ENCODE data around the gene CASP10.

CASP10 gene

DNA sequence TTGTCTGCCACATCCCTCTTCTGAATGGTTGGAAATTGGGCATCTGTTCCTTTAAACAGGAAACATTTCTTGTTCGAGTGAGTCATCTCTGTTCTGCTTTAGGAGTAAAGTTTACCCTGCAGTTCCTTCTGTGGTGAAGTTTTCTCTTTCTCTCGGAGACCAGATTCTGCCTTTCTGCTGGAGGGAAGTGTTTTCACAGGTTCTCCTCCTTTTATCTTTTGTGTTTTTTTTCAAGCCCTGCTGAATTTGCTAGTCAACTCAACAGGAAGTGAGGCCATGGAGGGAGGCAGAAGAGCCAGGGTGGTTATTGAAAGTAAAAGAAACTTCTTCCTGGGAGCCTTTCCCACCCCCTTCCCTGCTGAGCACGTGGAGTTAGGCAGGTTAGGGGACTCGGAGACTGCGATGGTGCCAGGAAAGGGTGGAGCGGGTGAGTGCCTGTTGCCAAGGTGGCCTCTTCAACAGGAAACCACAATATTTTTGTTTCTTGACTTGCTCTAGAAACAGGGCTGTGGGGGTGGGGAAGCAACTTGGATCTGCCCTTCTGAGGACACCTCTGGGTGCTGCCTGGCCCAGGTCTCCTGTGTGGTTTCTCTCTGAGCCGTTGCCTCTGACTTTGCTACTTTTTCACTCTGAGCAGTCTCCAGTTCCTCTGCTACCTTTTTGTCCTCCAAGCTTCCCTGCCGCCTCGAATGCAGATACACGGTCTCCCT lies 75.2 kb downstream of the CASP10 start:
- peak; percentile 90 for DNase-seq (ENCODE audit: low spot score)
- Mint-ChIP-seq H3K36me3 (ENCODE audit: low read depth) (peaks cover 34% of the 10 kb centered on the region), H3K9me3 (no peaks in the 10 kb centered on the region), H3K27ac (peak overlapping the region; percentile 99), H3K27me3 (ENCODE audit: low read depth) (no peaks in the 10 kb centered on the region), H3K4me3 (peak overlapping the region; percentile 88), H3K4me1 (ENCODE audit: low read depth) (peaks cover 55% of the 10 kb centered on the region)

DNA sequence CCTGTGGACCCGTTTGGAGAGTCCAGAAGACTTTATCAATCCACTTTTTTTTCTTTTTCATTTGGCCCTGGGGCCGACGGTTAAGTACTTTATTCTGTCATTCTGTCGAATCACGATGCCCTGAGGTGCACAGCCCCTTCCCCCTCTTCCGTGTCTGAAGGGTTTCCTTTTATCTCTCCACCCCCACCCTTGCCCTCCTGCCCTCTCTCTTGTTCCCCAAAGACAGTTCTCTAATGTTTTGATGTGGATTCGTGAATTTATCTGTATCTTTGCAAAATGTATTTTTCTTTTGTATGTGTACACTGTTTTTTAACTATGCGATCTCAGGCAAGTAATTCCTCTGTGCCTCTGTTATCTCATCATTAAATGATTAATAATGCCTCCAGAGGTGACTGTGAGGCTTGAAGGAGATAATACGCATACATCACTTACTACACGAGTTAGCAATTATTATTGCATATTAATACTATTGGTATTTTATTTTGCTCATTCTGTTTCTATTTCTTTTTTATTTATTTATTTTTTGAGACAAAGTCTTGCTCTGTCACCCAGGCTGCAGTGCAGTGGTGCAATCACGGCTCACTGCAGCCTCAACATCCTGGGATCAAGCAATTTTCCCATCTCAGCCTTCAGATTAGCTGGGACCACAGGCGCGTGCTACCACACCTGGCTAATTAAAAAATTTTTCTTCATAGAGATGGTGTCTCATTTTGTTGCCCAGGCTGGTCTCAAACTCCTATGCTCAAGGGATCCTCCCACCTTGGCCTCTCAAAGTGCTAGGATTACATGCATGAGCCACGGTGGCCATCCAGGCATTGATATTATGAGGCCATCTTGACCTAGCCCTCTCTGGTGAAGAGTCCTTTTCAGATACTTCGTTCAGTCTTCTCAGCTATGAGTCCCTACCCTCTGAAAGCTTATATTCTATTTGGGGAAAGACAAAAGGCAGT lies 76.0 kb downstream of the CASP10 start:
- H3K36me3 Mint-ChIP-seq (ENCODE audit: low read depth), result peaks cover 32% of the 10 kb centered on the region
- DNase-seq (ENCODE audit: low spot score), result peak; percentile 3
- no peaks in the 10 kb centered on the region for H3K9me3 Mint-ChIP-seq
- peaks cover 59% of the 10 kb centered on the region for H3K4me1 Mint-ChIP-seq (ENCODE audit: low read depth)
- peak overlapping the region; percentile 99 for H3K27ac Mint-ChIP-seq
- H3K27me3 Mint-ChIP-seq (ENCODE audit: low read depth), result no peaks in the 10 kb centered on the region
- peak overlapping the region; percentile 88 for H3K4me3 Mint-ChIP-seq

DNA sequence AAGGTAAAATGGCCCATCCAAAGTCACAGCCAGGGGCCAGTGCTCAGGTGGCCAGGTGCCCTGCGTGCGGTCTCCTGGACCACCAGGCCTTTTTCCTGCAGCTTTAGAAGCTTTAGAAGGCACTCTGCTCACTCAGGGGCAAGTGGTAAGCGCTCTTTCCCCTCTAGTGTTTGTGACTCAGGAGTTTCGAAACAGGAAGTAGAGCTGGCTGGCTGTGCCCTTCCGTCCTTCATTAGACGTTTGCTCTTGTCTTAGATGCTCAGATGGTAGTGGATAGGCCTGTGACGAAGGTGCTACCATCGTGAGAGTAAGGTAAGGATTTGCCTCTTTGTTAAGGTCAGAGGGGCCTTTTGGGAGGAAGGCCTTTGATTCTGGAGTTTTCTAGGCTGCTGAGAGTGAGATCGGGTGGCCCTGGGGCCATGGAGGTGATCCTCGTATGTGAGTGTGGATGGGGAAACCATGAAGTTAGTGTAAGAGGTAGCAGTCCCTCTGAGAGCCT lies 77.4 kb downstream of the CASP10 start, which contains the start of gene CASP8:
TSS of gene CASP8 (plus strand) at position 235 of the 499 bp plus-strand sequence. CDS start 5,951 bp downstream, outside the sequence.
- peak; percentile 67 for DNase-seq (ENCODE audit: low spot score)
- peaks cover 56% of the 10 kb centered on the region for H3K4me1 Mint-ChIP-seq (ENCODE audit: low read depth)
- peak within 1 kb of the TSS; percentile 100 for H3K4me3 Mint-ChIP-seq
- peaks cover 28% of the 10 kb centered on the region for H3K36me3 Mint-ChIP-seq (ENCODE audit: low read depth)
- no peaks in the 10 kb centered on the region for H3K9me3 Mint-ChIP-seq
- peak within 1 kb of the TSS; percentile 99 for H3K27ac Mint-ChIP-seq
- H3K27me3 Mint-ChIP-seq (ENCODE audit: low read depth), result no peaks in the 10 kb centered on the region

DNA sequence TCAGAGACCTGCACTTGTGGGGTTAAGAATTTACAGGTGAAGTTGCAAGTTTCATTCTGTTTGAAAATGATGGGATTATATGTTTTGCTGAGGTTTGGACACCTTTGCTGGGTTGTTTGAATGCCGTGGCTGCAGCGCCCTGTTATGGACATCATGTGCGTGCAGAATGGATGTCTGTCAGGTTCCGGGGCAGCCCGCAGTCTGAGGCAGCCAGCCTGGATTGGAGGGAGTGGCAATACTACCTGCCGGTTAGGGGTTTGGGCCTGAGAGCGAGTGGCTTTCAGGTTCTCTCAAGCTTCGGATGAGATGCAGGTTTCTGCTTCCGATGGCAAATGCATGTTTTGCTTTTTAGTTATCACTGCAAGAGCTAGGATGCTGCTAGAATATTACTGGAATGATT lies 78.5 kb downstream of the CASP10 start:
- no peaks in the 10 kb centered on the region for H3K9me3 Mint-ChIP-seq
- H3K36me3 Mint-ChIP-seq (ENCODE audit: low read depth), result peaks cover 33% of the 10 kb centered on the region
- peak overlapping the region; percentile 99 for H3K27ac Mint-ChIP-seq
- peak overlapping the region; percentile 100 for H3K4me3 Mint-ChIP-seq
- peaks cover 64% of the 10 kb centered on the region for H3K4me1 Mint-ChIP-seq (ENCODE audit: low read depth)
- peak; percentile 41 for DNase-seq (ENCODE audit: low spot score)
- H3K27me3 Mint-ChIP-seq (ENCODE audit: low read depth), result no peaks in the 10 kb centered on the region

DNA sequence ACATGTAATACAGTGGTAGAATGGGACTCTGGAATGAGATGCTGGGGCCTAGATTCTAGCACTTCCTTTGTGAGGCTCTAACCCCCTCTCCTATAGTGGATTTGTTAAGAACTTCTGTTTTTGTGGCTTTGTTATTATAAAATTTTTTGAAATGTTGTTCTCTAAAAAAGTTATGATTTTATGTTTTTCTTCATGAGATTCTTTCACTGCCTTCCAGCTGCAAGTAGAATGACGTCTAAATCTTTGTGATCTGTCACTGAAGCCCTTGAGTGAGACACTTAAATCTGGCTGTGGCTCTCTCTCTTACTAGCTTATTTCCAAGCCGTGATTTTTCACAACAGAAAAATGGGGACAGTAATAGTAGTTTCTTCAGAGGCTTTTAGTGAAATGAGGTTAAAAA lies 79.0 kb downstream of the CASP10 start:
- H3K4me3 Mint-ChIP-seq, result peak overlapping the region; percentile 100
- peak overlapping the region; percentile 99 for H3K27ac Mint-ChIP-seq
- H3K9me3 Mint-ChIP-seq, result no peaks in the 10 kb centered on the region
- no peak for DNase-seq (ENCODE audit: low spot score)
- no peaks in the 10 kb centered on the region for H3K27me3 Mint-ChIP-seq (ENCODE audit: low read depth)
- H3K4me1 Mint-ChIP-seq (ENCODE audit: low read depth), result peaks cover 66% of the 10 kb centered on the region
- peaks cover 35% of the 10 kb centered on the region for H3K36me3 Mint-ChIP-seq (ENCODE audit: low read depth)

DNA sequence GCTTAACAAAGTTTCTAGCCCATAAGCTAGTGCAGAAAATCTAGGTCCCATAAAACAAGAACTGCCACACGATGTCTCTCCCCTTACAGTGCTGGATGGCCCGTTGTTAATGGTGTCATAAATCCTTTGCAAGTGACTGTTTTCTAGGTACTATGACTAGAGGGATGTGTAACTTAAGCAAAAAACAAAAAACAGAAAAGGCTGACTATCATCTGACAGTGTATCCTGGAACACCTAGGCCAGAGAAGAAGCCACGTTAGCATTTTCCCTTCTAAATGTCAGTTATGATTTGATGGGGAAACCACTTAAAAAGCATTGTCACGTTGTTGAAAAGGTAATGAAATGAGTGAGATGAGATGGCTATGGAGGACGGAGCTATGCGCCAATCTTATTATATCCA lies 79.8 kb downstream of the CASP10 start:
- no peaks in the 10 kb centered on the region for H3K27me3 Mint-ChIP-seq (ENCODE audit: low read depth)
- peak overlapping the region; percentile 80 for H3K4me3 Mint-ChIP-seq
- no peaks in the 10 kb centered on the region for H3K9me3 Mint-ChIP-seq
- peak; percentile 36 for DNase-seq (ENCODE audit: low spot score)
- peaks cover 67% of the 10 kb centered on the region for H3K4me1 Mint-ChIP-seq (ENCODE audit: low read depth)
- peaks cover 43% of the 10 kb centered on the region for H3K36me3 Mint-ChIP-seq (ENCODE audit: low read depth)
- peak overlapping the region; percentile 85 for H3K27ac Mint-ChIP-seq

DNA sequence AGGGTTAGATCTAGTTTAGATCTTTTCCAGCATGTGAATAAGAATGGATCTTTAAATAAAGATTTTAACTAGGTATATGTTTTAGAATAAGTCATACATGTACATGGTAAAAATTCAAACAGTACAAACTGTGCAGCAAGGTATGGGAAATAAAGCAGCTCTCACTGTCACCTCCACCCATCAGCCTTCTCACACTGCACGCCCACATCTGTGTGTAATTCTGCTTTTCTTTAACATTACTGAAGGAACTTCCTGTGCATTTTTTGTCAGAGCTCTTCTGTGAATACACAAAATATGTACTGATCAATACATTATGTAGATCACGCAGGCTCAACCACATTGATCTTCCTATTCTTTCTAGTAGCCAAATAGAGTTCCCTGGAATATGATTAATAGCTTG lies 80.8 kb downstream of the CASP10 start:
- H3K4me1 Mint-ChIP-seq (ENCODE audit: low read depth), result peaks cover 63% of the 10 kb centered on the region
- DNase-seq (ENCODE audit: low spot score), result no peak
- H3K4me3 Mint-ChIP-seq, result peak overlapping the region; percentile 80
- H3K27ac Mint-ChIP-seq, result peak overlapping the region; percentile 76
- no peaks in the 10 kb centered on the region for H3K27me3 Mint-ChIP-seq (ENCODE audit: low read depth)
- peaks cover 47% of the 10 kb centered on the region for H3K36me3 Mint-ChIP-seq (ENCODE audit: low read depth)
- H3K9me3 Mint-ChIP-seq, result no peaks in the 10 kb centered on the region

DNA sequence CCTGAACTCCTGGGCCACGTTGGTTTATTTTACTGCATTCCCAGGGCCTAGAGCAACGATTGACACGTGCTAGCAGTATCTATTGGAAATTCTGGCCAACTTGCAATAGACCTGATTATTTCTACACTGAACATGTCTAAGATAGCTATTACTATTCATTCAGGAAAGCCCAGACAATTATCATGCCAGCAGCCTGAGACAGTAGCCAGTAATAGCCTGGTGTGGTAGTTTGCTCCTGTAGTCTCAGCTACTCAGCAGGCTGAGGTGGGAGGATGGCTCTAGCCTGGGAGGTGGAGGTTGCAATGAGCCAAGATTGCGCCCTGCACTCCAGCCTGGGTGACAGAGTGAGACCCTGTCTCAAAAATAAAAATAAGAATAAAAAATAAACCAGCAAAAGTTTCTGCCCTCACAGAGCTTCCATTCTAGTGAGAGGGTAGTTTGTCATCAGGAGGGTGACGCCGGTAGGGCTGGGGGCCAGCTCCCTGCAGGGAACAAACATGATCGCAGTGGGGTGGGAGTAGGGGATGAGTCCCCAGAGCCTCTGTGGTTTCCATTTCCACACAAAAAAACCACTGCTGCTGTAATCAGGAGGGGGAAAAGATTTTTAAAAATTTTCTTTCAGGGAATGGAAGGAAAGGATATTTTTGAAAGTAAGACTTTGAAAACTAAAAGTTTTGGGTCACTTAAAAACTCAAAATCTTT lies 81.7 kb downstream of the CASP10 start:
- peaks cover 54% of the 10 kb centered on the region for H3K36me3 Mint-ChIP-seq (ENCODE audit: low read depth)
- DNase-seq (ENCODE audit: low spot score), result no peak
- peaks cover 66% of the 10 kb centered on the region for H3K4me1 Mint-ChIP-seq (ENCODE audit: low read depth)
- H3K9me3 Mint-ChIP-seq, result no peaks in the 10 kb centered on the region
- peak overlapping the region; percentile 76 for H3K27ac Mint-ChIP-seq
- no peaks in the 10 kb centered on the region for H3K27me3 Mint-ChIP-seq (ENCODE audit: low read depth)
- H3K4me3 Mint-ChIP-seq, result peak overlapping the region; percentile 80

DNA sequence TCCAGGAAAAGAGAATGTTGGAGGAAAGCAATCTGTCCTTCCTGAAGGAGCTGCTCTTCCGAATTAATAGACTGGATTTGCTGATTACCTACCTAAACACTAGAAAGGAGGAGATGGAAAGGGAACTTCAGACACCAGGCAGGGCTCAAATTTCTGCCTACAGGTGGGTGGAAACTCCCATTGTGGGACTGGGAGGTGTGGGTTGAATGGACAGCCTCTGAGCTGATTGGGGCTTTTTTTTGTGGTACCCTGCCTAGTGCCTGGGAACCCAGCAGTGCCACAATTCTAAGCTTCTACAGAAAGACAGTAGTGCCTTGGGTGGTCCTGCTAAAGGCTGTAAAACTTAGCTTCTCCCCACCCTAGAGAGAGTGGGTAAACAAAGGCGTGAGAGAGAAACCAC lies 83.7 kb downstream of the CASP10 start:
- peaks cover 73% of the 10 kb centered on the region for H3K4me1 Mint-ChIP-seq (ENCODE audit: low read depth)
- no peak for DNase-seq (ENCODE audit: low spot score)
- H3K4me3 Mint-ChIP-seq, result no peak overlapping the region
- H3K27me3 Mint-ChIP-seq (ENCODE audit: low read depth), result no peaks in the 10 kb centered on the region
- peak overlapping the region; percentile 31 for H3K27ac Mint-ChIP-seq
- no peaks in the 10 kb centered on the region for H3K9me3 Mint-ChIP-seq
- H3K36me3 Mint-ChIP-seq (ENCODE audit: low read depth), result peaks cover 61% of the 10 kb centered on the region

DNA sequence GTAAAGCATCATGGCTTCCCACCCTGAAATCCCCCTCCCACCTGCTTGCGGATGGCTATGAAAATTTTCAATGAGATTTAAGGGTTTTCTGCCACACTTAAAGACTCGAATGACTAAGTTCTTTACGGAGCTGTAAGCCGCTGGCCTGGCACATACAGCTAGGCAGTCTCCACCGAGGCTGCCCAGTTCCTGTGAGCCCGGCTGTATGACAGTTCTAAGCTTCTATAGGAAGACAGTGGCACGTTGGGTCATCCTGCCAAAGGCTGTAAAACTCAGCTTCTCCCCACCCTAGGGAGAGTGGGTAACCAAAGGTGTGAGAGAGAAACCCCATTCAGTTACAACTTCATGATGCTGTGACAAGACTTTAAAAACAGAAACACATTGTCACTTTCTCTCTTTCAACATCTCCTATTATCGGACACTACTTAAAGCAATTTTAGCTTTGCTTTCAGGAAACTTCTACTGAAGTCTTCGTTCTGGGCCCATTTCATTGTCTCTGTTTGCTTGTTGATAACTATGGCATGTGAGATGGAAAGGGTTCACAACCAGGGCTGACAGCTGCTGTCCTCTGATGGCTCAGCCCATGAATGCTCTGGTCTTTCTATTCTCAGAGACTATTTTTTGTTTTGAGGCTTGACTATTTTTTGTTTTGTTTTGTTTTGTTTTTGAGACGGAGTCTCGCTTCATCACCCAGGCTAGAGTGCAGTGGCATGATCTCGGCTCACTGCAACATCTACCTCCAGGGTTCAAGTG lies 84.5 kb downstream of the CASP10 start:
- peaks cover 75% of the 10 kb centered on the region for H3K4me1 Mint-ChIP-seq (ENCODE audit: low read depth)
- H3K27me3 Mint-ChIP-seq (ENCODE audit: low read depth), result no peaks in the 10 kb centered on the region
- no peak overlapping the region for H3K4me3 Mint-ChIP-seq
- peaks cover 61% of the 10 kb centered on the region for H3K36me3 Mint-ChIP-seq (ENCODE audit: low read depth)
- no peak for DNase-seq (ENCODE audit: low spot score)
- no peak overlapping the region for H3K27ac Mint-ChIP-seq
- no peaks in the 10 kb centered on the region for H3K9me3 Mint-ChIP-seq

DNA sequence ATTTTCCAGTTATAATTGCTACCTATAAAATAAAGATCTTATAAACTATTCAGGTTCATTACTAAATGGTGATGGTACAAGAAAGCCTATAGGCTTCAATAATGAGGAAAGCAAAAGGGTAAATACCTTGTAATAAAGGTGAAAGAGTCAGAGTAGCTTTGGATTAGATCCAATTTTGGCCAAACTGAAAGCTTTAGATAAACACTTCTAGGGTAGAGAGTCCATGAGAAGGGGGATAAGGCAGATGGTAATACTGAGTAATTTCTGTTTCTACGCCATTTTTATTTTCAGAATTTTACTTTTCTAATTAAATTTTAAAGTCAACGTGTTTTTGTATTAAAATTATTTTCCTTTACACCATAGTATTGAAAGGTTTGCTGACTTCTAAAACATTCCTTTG lies 86.8 kb downstream of the CASP10 start:
- Mint-ChIP-seq H3K36me3 (ENCODE audit: low read depth) (peaks cover 77% of the 10 kb centered on the region), H3K9me3 (no peaks in the 10 kb centered on the region), H3K27ac (no peak overlapping the region), H3K4me1 (ENCODE audit: low read depth) (peaks cover 67% of the 10 kb centered on the region), H3K4me3 (no peak overlapping the region), H3K27me3 (ENCODE audit: low read depth) (no peaks in the 10 kb centered on the region)
- DNase-seq (ENCODE audit: low spot score), result no peak

DNA sequence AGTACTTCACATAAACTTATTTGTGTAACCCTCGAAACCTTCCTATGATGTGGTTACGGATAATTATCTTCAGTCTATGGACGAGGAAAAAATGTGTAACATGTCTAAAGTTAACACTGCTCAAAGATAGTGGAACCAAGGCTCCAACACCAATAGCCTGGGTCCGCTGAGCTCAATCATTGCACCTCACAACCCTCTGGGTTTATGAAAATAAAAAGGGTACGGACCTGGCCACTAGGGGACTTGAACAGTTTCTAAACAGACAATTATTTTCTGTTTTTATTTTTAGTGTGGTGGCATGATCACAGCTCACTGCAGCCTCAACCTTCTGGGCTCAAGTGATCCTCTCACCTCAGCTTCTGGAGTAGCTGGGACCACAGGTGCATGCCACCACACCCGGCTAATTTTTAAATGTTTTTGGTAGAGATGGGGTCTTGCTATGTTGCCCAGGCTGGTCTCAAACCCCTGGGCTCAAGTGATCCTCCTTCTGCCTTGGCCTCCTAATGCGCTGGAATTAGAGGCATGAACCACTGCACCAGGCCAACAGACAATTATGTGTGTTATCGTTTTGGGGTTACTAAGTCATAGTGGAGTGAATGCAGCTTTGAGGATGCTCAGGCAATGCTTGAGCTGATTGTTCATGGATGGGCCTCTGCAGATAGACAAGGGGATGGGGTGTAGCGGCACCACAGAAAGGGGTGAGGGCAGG lies 87.5 kb downstream of the CASP10 start:
- Mint-ChIP-seq H3K27ac (peak overlapping the region; percentile 41), H3K4me3 (no peak overlapping the region), H3K4me1 (ENCODE audit: low read depth) (peaks cover 65% of the 10 kb centered on the region), H3K27me3 (ENCODE audit: low read depth) (no peaks in the 10 kb centered on the region), H3K9me3 (no peaks in the 10 kb centered on the region), H3K36me3 (ENCODE audit: low read depth) (peaks cover 81% of the 10 kb centered on the region)
- DNase-seq (ENCODE audit: low spot score), result no peak
